SU-DHL-6 (cell line): Measurements from ENCODE around the gene ARR3.
A peak's percentile ranks its signal among the peaks of the same experiment; 100 is the strongest.

Experiments
- H2AFZ ChIP-seq: fragments of 200-600 bp; sonication (generic); 2 replicates; pipeline ENCODE4 v1.6.1; 2014; ENCODE audit warnings: low read depth, mild to moderate bottlenecking, moderate library complexity, mixed read lengths, antibody characterized with exemption, low read length; ENCODE audit not compliant: severe bottlenecking
- H3F3A ChIP-seq: fragments of 200-600 bp; shearing (Covaris generic); 2 replicates; pipeline ENCODE4 v1.6.0; 2016; ENCODE audit warnings: antibody characterized with exemption, mild to moderate bottlenecking; ENCODE audit not compliant: insufficient read depth
- H3K27ac ChIP-seq: fragments of 200-600 bp; sonication (generic); 2 replicates; pipeline ENCODE4 v1.5.1; 2016; ENCODE audit warnings: low read depth, mild to moderate bottlenecking, low read length, moderate library complexity, mixed read lengths
- H3K27me3 ChIP-seq: fragments of 200-600 bp; sonication (generic), shearing (Covaris generic); 2 replicates; pipeline ENCODE4 v1.6.0; 2014; ENCODE audit warnings: mild to moderate bottlenecking, low read length
- H3K36me3 ChIP-seq: fragments of 200-600 bp; sonication (generic); 2 replicates; pipeline ENCODE4 v1.6.1; 2014; ENCODE audit warnings: mild to moderate bottlenecking, low read length, mixed read lengths
- H3K4me2 ChIP-seq: fragments of 300-600, 200-600 bp; shearing (Covaris generic), sonication (generic); 2 replicates; pipeline ENCODE4 v1.6.0; 2014; ENCODE audit warnings: low read length, low read depth, mild to moderate bottlenecking; ENCODE audit not compliant: poor library complexity, severe bottlenecking
- H3K4me3 ChIP-seq: fragments of 200-600 bp; sonication (generic); 2 replicates; pipeline ENCODE4 v1.5.1; 2014; ENCODE audit warnings: antibody characterized with exemption, low read length, mild to moderate bottlenecking, mixed read lengths; ENCODE audit not compliant: insufficient read depth, poor library complexity, severe bottlenecking
- H3K79me2 ChIP-seq: fragments of 200-600 bp; sonication (generic); 2 replicates; pipeline ENCODE4 v1.6.1; 2014; ENCODE audit warnings: mild to moderate bottlenecking, low read length, moderate library complexity; ENCODE audit not compliant: insufficient read depth
- H3K9ac ChIP-seq: fragments of 200-600 bp; sonication (generic); 2 replicates; pipeline ENCODE4 v1.7.0; 2014; ENCODE audit warnings: mild to moderate bottlenecking, low read length
- H3K9me2 ChIP-seq: fragments of 200-600 bp; sonication (generic); replicated peaks from 2 replicates; pipeline ENCODE4 v1.6.1; 2014; ENCODE audit warnings: low read length; ENCODE audit not compliant: insufficient read depth
- H3K9me3 ChIP-seq: fragments of 200-600 bp; sonication (generic); 2 replicates; pipeline ENCODE4 v1.6.1; 2014; ENCODE audit warnings: low read length, mixed read lengths; ENCODE audit not compliant: insufficient read depth
- H4K20me1 ChIP-seq: fragments of 200-600 bp; sonication (generic); 2 replicates; pipeline ENCODE4 v1.6.1; 2014; ENCODE audit warnings: low read depth, mild to moderate bottlenecking, antibody characterized with exemption, low read length, moderate library complexity, mixed read lengths
- EZH2phosphoT487 ChIP-seq: fragments of 200-600 bp; sonication (generic), shearing (Covaris generic); conservative IDR thresholded peaks from 2 replicates; pipeline ENCODE4 v1.6.1; 2018; ENCODE audit warnings: mild to moderate bottlenecking, antibody characterized with exemption, low read length, moderate library complexity, mixed read lengths
- TF ChIP-seq, protein P1 (sequence below): fragments of 200-600 bp; sonication (generic); IDR thresholded peaks from one replicate; pipeline ENCODE4 v1.5.1; 2017; ENCODE audit warnings: antibody characterized with exemption, mild to moderate bottlenecking, low read length, moderate library complexity; ENCODE audit not compliant: insufficient read depth, poor library complexity, severe bottlenecking

ARR3 gene

DNA sequence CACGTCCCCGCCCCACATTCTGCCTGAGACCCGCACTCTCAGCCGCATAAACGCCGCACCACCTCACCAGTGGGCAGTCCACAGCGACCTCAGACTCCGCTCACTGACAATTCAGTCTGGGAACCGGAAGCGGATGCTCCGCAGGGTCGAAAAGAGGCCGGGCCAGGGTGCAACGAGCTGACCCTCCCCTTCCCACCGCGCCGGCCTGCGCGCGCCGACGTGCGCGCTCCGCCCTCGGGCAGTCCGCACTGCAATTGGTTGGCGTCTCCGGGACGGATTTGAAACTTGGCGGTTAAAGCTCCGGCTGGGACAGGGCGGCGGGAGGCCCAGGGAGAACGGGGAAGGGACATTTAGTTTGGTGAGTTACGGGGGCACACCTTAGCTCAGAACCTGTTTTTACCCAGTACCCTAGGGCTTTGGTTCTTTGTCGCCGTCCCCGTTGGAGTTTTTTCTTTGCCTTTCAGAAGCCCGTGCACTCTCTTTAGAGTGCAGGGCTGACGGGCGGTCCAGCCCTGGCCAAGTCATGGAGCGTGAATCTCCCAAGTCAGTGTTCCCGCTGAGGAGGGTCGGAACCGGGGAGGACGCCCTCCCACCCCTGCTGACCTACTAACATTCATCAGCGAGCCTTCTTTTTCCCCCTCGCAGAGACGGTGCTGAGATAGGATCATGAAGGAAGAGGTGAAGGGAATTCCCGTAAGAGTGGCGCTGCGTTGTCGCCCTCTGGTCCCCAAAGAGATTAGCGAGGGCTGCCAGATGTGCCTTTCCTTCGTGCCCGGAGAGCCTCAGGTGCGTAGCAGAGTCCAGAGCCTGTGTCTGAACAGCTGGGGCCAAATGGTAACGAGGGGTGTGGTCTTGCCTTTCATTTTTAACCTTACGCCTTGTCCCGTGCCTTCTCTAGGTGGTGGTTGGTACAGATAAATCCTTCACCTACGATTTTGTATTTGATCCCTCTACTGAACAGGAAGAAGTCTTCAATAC lies 21.9 kb downstream of the ARR3 start, which contains the start of the genes KIF4A and PDZD11:
TSS of gene KIF4A (plus strand) at position 312 of the 978 bp plus-strand sequence. CDS start at position 667, 355 bp downstream.
TSS of gene PDZD11 (minus strand) at position 135 of the 978 bp plus-strand sequence. CDS start 586 bp downstream, outside the sequence.
- Histone ChIP-seq H3K9me2 (no peaks in the 10 kb centered on the region), H3K9ac (peak within 1 kb of the TSS; percentile 89), H3K79me2 (peaks cover 47% of the 10 kb centered on the region), H3F3A (no peaks in the 10 kb centered on the region), H3K4me2 (peak within 1 kb of the TSS; percentile 89), H3K36me3 (0 out of 2 replicates have a peak, but pooled peaks cover 2% of the 10 kb centered on the region), H3K27ac (peak within 1 kb of the TSS; percentile 77), H3K9me3 (no peaks in the 10 kb centered on the region), H3K4me3 (peak within 1 kb of the TSS; percentile 89), H2AFZ (peak within 1 kb of the TSS; percentile 41), H3K27me3 (no peaks in the 10 kb centered on the region), H4K20me1 (no peaks in the 10 kb centered on the region)
- TF ChIP-seq EZH2phosphoT487: no peak
- TF ChIP-seq, protein P1, sequence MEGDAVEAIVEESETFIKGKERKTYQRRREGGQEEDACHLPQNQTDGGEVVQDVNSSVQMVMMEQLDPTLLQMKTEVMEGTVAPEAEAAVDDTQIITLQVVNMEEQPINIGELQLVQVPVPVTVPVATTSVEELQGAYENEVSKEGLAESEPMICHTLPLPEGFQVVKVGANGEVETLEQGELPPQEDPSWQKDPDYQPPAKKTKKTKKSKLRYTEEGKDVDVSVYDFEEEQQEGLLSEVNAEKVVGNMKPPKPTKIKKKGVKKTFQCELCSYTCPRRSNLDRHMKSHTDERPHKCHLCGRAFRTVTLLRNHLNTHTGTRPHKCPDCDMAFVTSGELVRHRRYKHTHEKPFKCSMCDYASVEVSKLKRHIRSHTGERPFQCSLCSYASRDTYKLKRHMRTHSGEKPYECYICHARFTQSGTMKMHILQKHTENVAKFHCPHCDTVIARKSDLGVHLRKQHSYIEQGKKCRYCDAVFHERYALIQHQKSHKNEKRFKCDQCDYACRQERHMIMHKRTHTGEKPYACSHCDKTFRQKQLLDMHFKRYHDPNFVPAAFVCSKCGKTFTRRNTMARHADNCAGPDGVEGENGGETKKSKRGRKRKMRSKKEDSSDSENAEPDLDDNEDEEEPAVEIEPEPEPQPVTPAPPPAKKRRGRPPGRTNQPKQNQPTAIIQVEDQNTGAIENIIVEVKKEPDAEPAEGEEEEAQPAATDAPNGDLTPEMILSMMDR: no peak

DNA sequence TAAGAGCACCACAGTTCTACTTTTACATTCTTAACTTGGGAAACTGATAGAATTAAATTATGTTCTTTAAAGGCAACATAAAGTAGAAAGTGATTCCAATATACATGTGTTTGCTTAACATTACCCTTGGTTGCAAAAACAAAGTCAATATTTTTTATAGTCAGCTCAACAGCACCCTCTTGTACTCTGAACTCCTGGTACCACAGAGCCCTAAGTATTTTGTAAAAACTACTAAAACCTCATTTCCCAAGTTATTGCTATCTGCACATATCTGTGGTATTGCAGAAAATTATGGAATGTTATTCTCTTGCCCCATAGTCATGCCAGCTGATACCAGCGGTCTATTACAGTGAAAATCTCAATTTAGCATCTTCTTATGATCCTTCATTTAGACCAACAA lies 24.7 kb downstream of the ARR3 start:
- Histone ChIP-seq H3K4me3 (no peak overlapping the region), H3K9ac (0 out of 2 replicates have a peak overlapping the region, but pooled peaks have one; percentile 11)

DNA sequence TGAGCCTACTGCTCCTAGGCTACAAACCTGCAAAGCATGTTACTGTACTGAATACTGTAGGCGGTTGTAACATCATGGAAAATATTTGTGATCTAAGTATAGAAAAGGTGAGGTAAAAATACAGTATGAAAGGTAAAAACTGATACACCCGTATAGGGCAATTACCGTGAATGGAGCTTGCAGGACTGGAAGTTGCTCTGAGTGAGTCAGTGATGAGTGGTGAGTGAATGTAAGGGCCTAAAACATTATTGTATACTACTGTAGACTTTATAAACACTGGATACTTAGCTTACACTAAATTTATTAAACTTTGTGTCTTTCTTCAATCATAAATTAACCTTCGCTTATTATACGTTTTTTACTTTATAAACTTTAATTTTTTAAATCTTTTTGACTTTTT lies 25.5 kb downstream of the ARR3 start:
- no peak overlapping the region for H3K9ac ChIP-seq
- no peak overlapping the region for H3K4me3 ChIP-seq
- H3K79me2 ChIP-seq: peaks cover 47% of the 10 kb centered on the region
- 0 out of 2 replicates have a peak, but pooled peaks cover 2% of the 10 kb centered on the region for H3K36me3 ChIP-seq
- H3K9me2 ChIP-seq: no peaks in the 10 kb centered on the region
- H3K27ac ChIP-seq: no peak overlapping the region
- H3F3A ChIP-seq: no peaks in the 10 kb centered on the region
- no peak overlapping the region for H2AFZ ChIP-seq
- no peaks in the 10 kb centered on the region for H3K27me3 ChIP-seq
- TF ChIP-seq, protein P1: no peak
- TF ChIP-seq EZH2phosphoT487: no peak
- H3K9me3 ChIP-seq: no peaks in the 10 kb centered on the region
- H4K20me1 ChIP-seq: no peaks in the 10 kb centered on the region
- peak overlapping the region; percentile 71 for H3K4me2 ChIP-seq

More for the DNA sequence above, 24.7 kb downstream of the ARR3 start:
- no peaks in the 10 kb centered on the region for H3K9me2 ChIP-seq
- no peaks in the 10 kb centered on the region for H3F3A ChIP-seq
- no peaks in the 10 kb centered on the region for H3K9me3 ChIP-seq
- H3K27me3 ChIP-seq: no peaks in the 10 kb centered on the region
- TF ChIP-seq EZH2phosphoT487: no peak
- TF ChIP-seq, protein P1: no peak
- no peaks in the 10 kb centered on the region for H4K20me1 ChIP-seq
- peak overlapping the region; percentile 71 for H3K4me2 ChIP-seq
- H3K27ac ChIP-seq: no peak overlapping the region
- 0 out of 2 replicates have a peak, but pooled peaks cover 2% of the 10 kb centered on the region for H3K36me3 ChIP-seq
- peaks cover 47% of the 10 kb centered on the region for H3K79me2 ChIP-seq
- H2AFZ ChIP-seq: no peak overlapping the region
